ENCODE results near the gene PRSS22.

The PRSS22 gene

DNA sequence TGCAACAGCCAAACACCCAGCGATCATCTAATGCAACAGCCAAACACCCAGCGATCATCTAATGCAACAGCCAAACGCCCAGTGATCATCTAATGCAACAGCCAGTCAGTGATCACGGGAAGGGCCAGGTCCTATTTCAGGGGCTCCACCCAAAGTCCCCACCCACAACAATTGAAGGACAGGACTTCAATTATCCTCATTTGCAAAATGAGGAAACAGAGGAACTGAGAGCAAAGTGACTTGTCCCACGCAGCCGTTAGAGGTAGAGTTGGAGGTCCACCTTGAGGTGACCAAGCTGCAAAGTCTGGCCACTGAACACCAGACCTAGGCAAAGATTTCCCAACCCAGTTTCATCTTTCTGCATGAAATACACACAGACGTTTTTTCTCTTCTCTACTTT lies 24.2 kb downstream of the PRSS22 start:
- no peak for DNase-seq (ENCODE audit: low read depth)
- H3K4me3 ChIP-seq (ENCODE audit: low read depth, low read length), result no peak overlapping the region
- TF ChIP-seq, protein P1, sequence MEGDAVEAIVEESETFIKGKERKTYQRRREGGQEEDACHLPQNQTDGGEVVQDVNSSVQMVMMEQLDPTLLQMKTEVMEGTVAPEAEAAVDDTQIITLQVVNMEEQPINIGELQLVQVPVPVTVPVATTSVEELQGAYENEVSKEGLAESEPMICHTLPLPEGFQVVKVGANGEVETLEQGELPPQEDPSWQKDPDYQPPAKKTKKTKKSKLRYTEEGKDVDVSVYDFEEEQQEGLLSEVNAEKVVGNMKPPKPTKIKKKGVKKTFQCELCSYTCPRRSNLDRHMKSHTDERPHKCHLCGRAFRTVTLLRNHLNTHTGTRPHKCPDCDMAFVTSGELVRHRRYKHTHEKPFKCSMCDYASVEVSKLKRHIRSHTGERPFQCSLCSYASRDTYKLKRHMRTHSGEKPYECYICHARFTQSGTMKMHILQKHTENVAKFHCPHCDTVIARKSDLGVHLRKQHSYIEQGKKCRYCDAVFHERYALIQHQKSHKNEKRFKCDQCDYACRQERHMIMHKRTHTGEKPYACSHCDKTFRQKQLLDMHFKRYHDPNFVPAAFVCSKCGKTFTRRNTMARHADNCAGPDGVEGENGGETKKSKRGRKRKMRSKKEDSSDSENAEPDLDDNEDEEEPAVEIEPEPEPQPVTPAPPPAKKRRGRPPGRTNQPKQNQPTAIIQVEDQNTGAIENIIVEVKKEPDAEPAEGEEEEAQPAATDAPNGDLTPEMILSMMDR (IDR thresholded peaks at IDR 0.05; ENCODE audit: control insufficient read depth, extremely low read depth, insufficient read depth), result no peak

- peak overlapping the region; percentile 59 for H3K4me3 ChIP-seq (ENCODE audit: low read depth, low read length)
- TF ChIP-seq, protein P1 (IDR thresholded peaks at IDR 0.05; ENCODE audit: control insufficient read depth, extremely low read depth, insufficient read depth), result no peak
Observed at GRCh38 chr16:2831203-2831602, 26.8 kb downstream of the PRSS22 start.

GRCh38 chr16:2830355-2830695 lies 27.6 kb downstream of the PRSS22 start:
- H3K4me3 ChIP-seq (ENCODE audit: low read depth, low read length), result peak overlapping the region; percentile 59
- no peak for DNase-seq (ENCODE audit: low read depth)
- TF ChIP-seq, protein P1 (IDR thresholded peaks at IDR 0.05; ENCODE audit: control insufficient read depth, extremely low read depth, insufficient read depth), result no peak

More at GRCh38 chr16:2831203-2831602, 26.8 kb downstream of the PRSS22 start:
- DNase-seq (ENCODE audit: low read depth), result no peak

GRCh38 chr16:2829501-2830354 lies 28.2 kb downstream of the PRSS22 start, which contains the start of gene ZG16B:
TSS of gene ZG16B (plus strand) at chr16:2830303. CDS start at chr16:2830442, 139 bp downstream.
- TF ChIP-seq, protein P1 (IDR thresholded peaks at IDR 0.05; ENCODE audit: control insufficient read depth, extremely low read depth, insufficient read depth), result no peak

GRCh38 chr16:2828876-2829430 lies 29.0 kb downstream of the PRSS22 start:
- H3K4me3 ChIP-seq (ENCODE audit: low read depth, low read length), result peak overlapping the region; percentile 59
- TF ChIP-seq, protein P1 (IDR thresholded peaks at IDR 0.05; ENCODE audit: control insufficient read depth, extremely low read depth, insufficient read depth), result no peak
- no peak for DNase-seq (ENCODE audit: low read depth)

More at GRCh38 chr16:2829501-2830354, 28.2 kb downstream of the PRSS22 start, which contains the start of gene ZG16B:
- peak within 1 kb of the TSS; percentile 59 for H3K4me3 ChIP-seq (ENCODE audit: low read depth, low read length)
- peak; percentile 98 for DNase-seq (ENCODE audit: low read depth)

- TF ChIP-seq, protein P1 (IDR thresholded peaks at IDR 0.05; ENCODE audit: control insufficient read depth, extremely low read depth, insufficient read depth), result no peak
- DNase-seq (ENCODE audit: low read depth), result no peak
- no peak overlapping the region for H3K4me3 ChIP-seq (ENCODE audit: low read depth, low read length)
Observed at GRCh38 chr16:2828521-2828840, 29.5 kb downstream of the PRSS22 start.
